Measurements from ENCODE around the gene SLC17A3.

Gene SLC17A3

GRCh38 chr6:25889877-25890853, 16.1 kb upstream of the SLC17A3 start:
- DNase-seq = peak; percentile 62

DNA sequence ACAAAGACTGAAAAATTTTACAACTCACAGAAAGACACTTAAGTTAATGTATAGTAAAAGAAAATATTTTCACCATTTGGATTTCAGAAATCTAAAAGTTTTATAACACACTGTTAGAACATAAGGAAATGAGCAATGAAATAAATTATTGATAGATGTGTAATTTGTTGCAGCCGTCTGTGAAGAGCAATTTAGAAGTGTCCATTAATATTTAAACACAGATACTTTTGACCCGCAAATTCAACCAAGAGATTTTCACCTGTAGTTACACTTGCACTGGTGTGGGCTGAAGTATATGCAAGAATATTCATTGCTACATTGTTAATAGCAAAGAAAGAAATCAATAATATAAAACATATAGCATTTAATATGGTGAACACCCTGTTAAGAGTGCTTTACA, 14.6 kb upstream of the SLC17A3 start:
- no peak for DNase-seq

- DNase-seq = no peak
Measured at GRCh38 chr6:25886066-25886465, 12.0 kb upstream of the SLC17A3 start.

- DNase-seq = peak; percentile 88
Measured at GRCh38 chr6:25883991-25884390, 9.9 kb upstream of the SLC17A3 start.

- DNase-seq = peak; percentile 63
Measured at GRCh38 chr6:25883536-25883935, 9.5 kb upstream of the SLC17A3 start.

- DNase-seq = no peak
Measured at GRCh38 chr6:25882051-25882496, 8.0 kb upstream of the SLC17A3 start.

GRCh38 chr6:25880601-25881000, 6.6 kb upstream of the SLC17A3 start:
- no peak for DNase-seq

- DNase-seq = no peak
Measured at GRCh38 chr6:25878721-25879322, 4.8 kb upstream of the SLC17A3 start.

GRCh38 chr6:25875926-25876602, 2.0 kb upstream of the SLC17A3 start:
- no peak for DNase-seq

- DNase-seq = no peak
Measured at GRCh38 chr6:25875563-25875905, 1.5 kb upstream of the SLC17A3 start.

DNA sequence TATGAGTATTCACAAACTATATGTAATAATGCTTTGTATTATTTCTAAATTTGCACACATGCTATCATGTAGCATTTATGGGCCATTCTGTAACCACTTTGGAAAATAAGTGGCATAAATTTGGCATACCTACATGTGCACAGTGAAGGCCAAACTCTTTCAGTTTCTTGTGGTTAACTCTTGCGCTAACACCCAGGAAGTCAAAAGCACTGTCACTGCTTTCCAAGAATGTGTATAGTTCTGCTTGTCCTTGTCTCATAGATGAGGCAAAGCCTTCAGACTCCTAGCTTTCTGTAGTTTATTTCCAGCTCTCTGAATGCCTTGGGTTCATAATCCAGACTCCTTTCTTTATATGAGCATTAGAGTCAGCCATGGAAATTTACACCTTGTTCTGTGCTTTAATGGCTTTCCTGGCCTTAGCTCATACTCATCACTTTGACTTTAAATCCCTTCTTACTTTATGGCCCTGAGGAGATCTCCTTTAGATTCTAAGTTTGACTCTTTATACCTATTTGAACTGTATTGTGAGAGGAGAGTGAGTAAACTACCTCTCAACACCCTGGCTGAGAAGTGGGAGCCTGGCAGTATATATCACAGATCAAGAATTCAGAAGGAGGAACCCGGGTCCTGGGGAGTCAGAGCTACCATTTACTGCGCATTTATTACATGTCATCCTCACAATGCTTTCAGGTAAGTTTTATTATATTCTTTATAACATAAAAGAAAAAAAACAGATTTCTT, 949 bp upstream of the SLC17A3 start:
- no peak for DNase-seq

- DNase-seq = no peak
Measured at GRCh38 chr6:25872814-25873213, 1.2 kb downstream of the SLC17A3 start.

- no peak for DNase-seq
Measured at GRCh38 chr6:25869840-25870239, 4.2 kb downstream of the SLC17A3 start.

- no peak for DNase-seq
Measured at GRCh38 chr6:25868436-25869183, 5.4 kb downstream of the SLC17A3 start.

- DNase-seq = no peak
Measured at GRCh38 chr6:25866011-25866410, 8.0 kb downstream of the SLC17A3 start.

DNA sequence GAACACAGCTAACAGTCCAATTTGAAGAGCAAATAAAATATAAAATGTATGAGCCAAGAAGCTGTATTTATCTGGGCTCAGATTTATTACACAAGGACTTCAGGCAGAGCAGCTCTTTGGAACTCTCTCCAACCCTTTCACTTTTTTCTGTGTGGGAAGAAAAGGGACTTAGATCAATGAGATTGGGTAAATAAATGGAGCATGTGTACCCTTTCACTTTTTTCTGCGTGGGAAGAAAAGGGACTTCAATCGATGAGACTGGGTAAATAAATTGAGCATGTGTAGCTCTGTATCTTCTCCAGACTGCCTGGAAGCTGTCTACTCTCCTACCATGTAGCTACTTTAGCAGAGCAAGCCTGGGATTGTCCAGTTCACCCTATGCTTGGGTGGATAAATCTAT, 10.7 kb downstream of the SLC17A3 start:
- no peak for DNase-seq

- no peak for DNase-seq
Measured at GRCh38 chr6:25862199-25862598, 11.8 kb downstream of the SLC17A3 start.

GRCh38 chr6:25852756-25853155, 21.3 kb downstream of the SLC17A3 start:
- DNase-seq = no peak

- no peak for DNase-seq
Measured at GRCh38 chr6:25851961-25852360, 22.1 kb downstream of the SLC17A3 start.

DNA sequence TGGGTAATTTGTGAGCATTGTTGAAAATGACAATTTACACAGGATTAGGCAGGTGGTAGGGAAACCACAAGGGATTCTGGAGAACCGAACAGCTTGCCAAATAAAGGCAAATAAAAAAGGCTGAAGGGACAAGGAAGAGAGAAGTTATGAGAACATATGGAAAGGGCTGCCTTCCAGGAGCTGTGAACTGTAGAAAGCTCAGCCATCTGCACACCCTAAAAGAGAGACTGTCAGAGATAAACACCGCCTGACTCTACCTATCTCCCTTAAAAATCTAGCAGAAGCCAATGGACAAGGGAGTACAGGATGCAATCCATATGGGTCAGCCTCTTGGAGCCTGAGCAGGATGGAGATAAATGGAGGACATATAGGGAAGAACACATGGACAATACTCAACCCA, 29.5 kb downstream of the SLC17A3 start:
- no peak for DNase-seq

GRCh38 chr6:25842526-25842925, 31.5 kb downstream of the SLC17A3 start:
- no peak for DNase-seq

Data from EL (cell line).